Esophagus muscularis mucosa (tissue), 4 donors: Measurements from ENCODE around the gene FBXO36. TPM values are rescaled to one million over a fixed set of nuclear protein-coding genes. Genes with fewer than 3 reads are reported as not detected.

Experiments
- DNase-seq: peaks from one replicate; pipeline ENCODE4 v3.0.0-alpha.2; 2017; ENCODE audit errors: extremely low spot score
- H3K27ac ChIP-seq, 4 donors: fragments of 200-600 bp; sonication (generic); replicated peaks in 1 of 4; 1 replicate in 3 of 4; 2 replicates in 1 of 4; pipeline ENCODE4 v1.5.1; 2016 to 2019; ENCODE audit warnings: mild to moderate bottlenecking in 1 of 4
- H3K27me3 ChIP-seq, 4 donors: fragments of 200-600 bp; sonication (generic); one replicate each; pipeline versions ENCODE4 v1.5.1 to v1.6.0; 2016 to 2019
- H3K36me3 ChIP-seq, 4 donors: fragments of 200-600 bp; sonication (generic); one replicate each; pipeline ENCODE4 v1.5.1; 2016 to 2019
- H3K4me1 ChIP-seq, 4 donors: fragments of 200-600 bp; sonication (generic); one replicate each; pipeline ENCODE4 v1.5.1; 2016 to 2019
- H3K4me3 ChIP-seq, 4 donors: fragments of 200-600 bp; sonication (generic); 1 replicate in 2 of 4; 2 replicates in 2 of 4; pipeline ENCODE4 v1.5.1; 2016 to 2019; ENCODE audit warnings: mild to moderate bottlenecking in 4 of 4, moderate library complexity in 1 of 4
- H3K9me3 ChIP-seq, 4 donors: fragments of 200-600 bp; sonication (generic); 1 replicate in 3 of 4; 2 replicates in 1 of 4; pipeline ENCODE4 v1.5.1; 2016 to 2019
- EP300 ChIP-seq: sonication (generic); formaldehyde crosslinking; IDR thresholded peaks from one replicate; pipeline ENCODE4 v1.6.1; 2017; ENCODE audit warnings: antibody characterized with exemption
- POLR2A ChIP-seq: fragments of 450-650 bp; IDR thresholded peaks from one replicate; pipeline ENCODE4 v1.6.1; 2017; ENCODE audit warnings: antibody characterized with exemption, moderate library complexity, mild to moderate bottlenecking, low read depth
- POLR2AphosphoS5 ChIP-seq, 2 donors: sonication (generic); formaldehyde crosslinking; IDR thresholded peaks; one replicate each; pipeline ENCODE4 v1.6.1; 2017; ENCODE audit warnings: antibody characterized with exemption in 2 of 2
- WGBS: methylation state at CpG from one replicate; pipeline ENCODE4 v1.1.5; 2018; 5-methylcytosine and 5-hydroxymethylcytosine counted together
- intact Hi-C: fragments of 100-400 bp; cut with DNase I; formaldehyde crosslinking; loops from one replicate; pipeline ENCODE4 v1.15.1; 2023
- total RNA-seq, 4 donors: library from RNA; depleted of rRNA; stranded (reverse); fragments of >200 nt; gene quantifications; one replicate each; pipeline versions ENCODE4 v1.1.0 to v1.2.1, GENCODE V29; 2016
- TF ChIP-seq, protein P1 (sequence below), 3 experiments: fragments of 200-600 bp in 2 of 3; fragments of 450-650 bp in 1 of 3; sonication (generic) in 2 of 3; IDR thresholded peaks; one replicate each; pipeline ENCODE4 v1.5.1; 2017 to 2019; ENCODE audit warnings: antibody characterized with exemption in 3 of 3, mild to moderate bottlenecking in 2 of 3, moderate library complexity in 1 of 3

FBXO36 gene
- total RNA-seq, 4 donors from 2014 or later: 1.6 to 2.8 (median 2.6) TPM

DNA sequence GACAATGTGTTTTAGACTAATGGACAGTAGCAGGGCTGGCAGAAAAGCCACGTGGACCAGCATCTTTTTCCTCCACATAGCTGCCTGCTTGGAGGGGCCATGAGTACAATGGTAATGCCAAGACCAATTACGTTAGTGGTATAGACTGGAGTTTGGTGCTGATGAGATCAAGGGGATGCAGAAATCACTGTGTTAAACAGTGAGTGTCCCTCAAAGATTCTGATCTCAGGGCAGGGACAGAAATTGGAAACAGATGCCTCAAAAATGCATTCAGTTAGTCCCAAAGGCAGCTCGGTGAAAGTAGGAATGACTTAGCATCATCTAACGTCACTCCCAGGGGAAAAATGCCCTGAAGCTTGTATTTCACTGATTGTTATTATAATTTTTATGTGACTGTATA is 74.0 kb downstream of the FBXO36 start:
- no peak overlapping the region for H3K4me3 ChIP-seq
- WGBS: 74% methylated on average over 4 of the region's 4 CpGs
- H3K36me3 ChIP-seq: no peaks in the 10 kb centered on the region
- no peaks in the 10 kb centered on the region for H3K9me3 ChIP-seq
- no peaks in the 10 kb centered on the region for H3K27me3 ChIP-seq
- DNase-seq: peak; percentile 26
- H3K4me1 ChIP-seq: no peaks in the 10 kb centered on the region
- TF ChIP-seq POLR2A: no peak
- no peak for TF ChIP-seq POLR2AphosphoS5 (IDR thresholded peaks at IDR 0.05)
- TF ChIP-seq, protein P1, sequence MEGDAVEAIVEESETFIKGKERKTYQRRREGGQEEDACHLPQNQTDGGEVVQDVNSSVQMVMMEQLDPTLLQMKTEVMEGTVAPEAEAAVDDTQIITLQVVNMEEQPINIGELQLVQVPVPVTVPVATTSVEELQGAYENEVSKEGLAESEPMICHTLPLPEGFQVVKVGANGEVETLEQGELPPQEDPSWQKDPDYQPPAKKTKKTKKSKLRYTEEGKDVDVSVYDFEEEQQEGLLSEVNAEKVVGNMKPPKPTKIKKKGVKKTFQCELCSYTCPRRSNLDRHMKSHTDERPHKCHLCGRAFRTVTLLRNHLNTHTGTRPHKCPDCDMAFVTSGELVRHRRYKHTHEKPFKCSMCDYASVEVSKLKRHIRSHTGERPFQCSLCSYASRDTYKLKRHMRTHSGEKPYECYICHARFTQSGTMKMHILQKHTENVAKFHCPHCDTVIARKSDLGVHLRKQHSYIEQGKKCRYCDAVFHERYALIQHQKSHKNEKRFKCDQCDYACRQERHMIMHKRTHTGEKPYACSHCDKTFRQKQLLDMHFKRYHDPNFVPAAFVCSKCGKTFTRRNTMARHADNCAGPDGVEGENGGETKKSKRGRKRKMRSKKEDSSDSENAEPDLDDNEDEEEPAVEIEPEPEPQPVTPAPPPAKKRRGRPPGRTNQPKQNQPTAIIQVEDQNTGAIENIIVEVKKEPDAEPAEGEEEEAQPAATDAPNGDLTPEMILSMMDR (IDR thresholded peaks at IDR 0.05): no peak
- TF ChIP-seq EP300: no peak
- H3K27ac ChIP-seq: no peak overlapping the region
- intact Hi-C loops: no loop called here

DNA sequence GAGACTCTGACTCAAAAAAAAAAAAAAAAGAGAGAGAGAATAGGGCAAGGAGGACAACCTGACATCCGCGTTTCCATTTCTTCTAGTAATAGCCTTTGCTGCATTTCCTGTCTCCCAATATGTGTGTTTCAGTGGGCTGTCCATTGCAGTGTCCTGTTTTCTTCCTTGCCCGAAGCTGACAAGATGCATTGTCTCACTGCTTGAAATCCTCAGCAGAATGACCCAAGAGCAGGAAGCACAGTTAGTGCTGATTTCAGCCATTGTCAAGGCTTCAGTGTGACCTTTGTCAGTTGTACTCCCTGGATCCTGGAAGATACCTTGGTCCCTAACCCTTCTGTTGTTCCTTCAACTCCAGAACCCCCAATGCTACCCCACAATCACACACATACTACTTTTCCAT is 75.3 kb downstream of the FBXO36 start:
- H3K27ac ChIP-seq: no peak overlapping the region
- H3K27me3 ChIP-seq: no peaks in the 10 kb centered on the region
- WGBS: 80% methylated on average over 3 of the region's 3 CpGs
- H3K9me3 ChIP-seq: no peaks in the 10 kb centered on the region
- intact Hi-C loops: no loop called here
- peak; percentile 75 for DNase-seq
- H3K4me3 ChIP-seq: no peak overlapping the region
- H3K4me1 ChIP-seq: no peaks in the 10 kb centered on the region
- no peaks in the 10 kb centered on the region for H3K36me3 ChIP-seq
- TF ChIP-seq POLR2A: no peak
- TF ChIP-seq, protein P1 (IDR thresholded peaks at IDR 0.05): no peak
- no peak for TF ChIP-seq POLR2AphosphoS5 (IDR thresholded peaks at IDR 0.05)
- no peak for TF ChIP-seq EP300

- WGBS: 90% methylated on average over 6 of the region's 6 CpGs
- H3K27ac ChIP-seq: no peak overlapping the region
These were observed 78.0 kb downstream of the FBXO36 start for GRCh38 chr2:230000118-230000841.

GRCh38 chr2:230007931-230008707 is 85.8 kb downstream of the FBXO36 start:
- no peak for TF ChIP-seq POLR2AphosphoS5 (IDR thresholded peaks at IDR 0.05)
- TF ChIP-seq, protein P1 (IDR thresholded peaks at IDR 0.05): peak; percentile 70 to 82 (median 73)
- WGBS: 50% methylated on average over 12 of the region's 12 CpGs
- Histone ChIP-seq H3K9me3 (no peaks in the 10 kb centered on the region), H3K4me1 (peaks cover 0 to 6% (median 3%) of the 10 kb centered on the region in 4 donors), H3K36me3 (peaks cover 0 to 4% (median 2%) of the 10 kb centered on the region in 4 donors), H3K27me3 (no peaks in the 10 kb centered on the region), H3K27ac (no peak overlapping the region), H3K4me3 (peak overlapping the region in 2 of 4 donors; percentile 16 to 39)
- intact Hi-C loops: loop anchor here (2.0 to 5.0 kb wide), 2 partner anchors 153 to 604 kb away; no protein-coding TSS in a partner anchor
- DNase-seq: no peak

More at GRCh38 chr2:230000118-230000841, 78.0 kb downstream of the FBXO36 start:
- H3K4me1 ChIP-seq: no peaks in the 10 kb centered on the region
- H3K4me3 ChIP-seq: no peak overlapping the region
- TF ChIP-seq, protein P1 (IDR thresholded peaks at IDR 0.05): no peak
- TF ChIP-seq EP300 (no peak), POLR2AphosphoS5 (IDR thresholded peaks at IDR 0.05) (no peak), POLR2A (no peak)
- H3K9me3 ChIP-seq: no peaks in the 10 kb centered on the region
- no peak for DNase-seq
- intact Hi-C loops: no loop called here
- no peaks in the 10 kb centered on the region for H3K27me3 ChIP-seq
- H3K36me3 ChIP-seq: peaks cover 0 to 4% (median under 1%) of the 10 kb centered on the region in 4 donors
